Measurements from ENCODE around the gene CYP4F12.

DNA sequence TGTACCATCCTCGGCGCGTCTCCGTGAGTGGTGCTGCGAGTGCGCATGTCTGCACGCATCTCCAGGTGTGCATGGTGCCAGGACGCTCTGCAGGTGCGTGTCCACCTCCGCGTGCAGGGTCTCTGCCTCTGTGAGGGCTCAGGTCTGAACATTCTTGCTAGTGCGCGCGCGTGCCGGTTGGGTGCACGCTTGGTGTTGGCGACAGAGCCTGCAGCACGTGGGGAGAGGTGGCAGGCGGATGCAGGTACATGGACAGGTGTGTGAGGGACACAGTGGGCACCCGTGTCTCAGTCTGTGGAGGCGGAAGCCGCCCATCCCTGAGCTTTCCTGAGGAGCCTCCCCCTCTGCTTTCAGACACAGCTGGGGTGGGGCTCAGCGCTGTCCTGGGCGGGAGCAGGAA, 50.1 kb downstream of the CYP4F12 start:
- TF ChIP-seq, protein P1, sequence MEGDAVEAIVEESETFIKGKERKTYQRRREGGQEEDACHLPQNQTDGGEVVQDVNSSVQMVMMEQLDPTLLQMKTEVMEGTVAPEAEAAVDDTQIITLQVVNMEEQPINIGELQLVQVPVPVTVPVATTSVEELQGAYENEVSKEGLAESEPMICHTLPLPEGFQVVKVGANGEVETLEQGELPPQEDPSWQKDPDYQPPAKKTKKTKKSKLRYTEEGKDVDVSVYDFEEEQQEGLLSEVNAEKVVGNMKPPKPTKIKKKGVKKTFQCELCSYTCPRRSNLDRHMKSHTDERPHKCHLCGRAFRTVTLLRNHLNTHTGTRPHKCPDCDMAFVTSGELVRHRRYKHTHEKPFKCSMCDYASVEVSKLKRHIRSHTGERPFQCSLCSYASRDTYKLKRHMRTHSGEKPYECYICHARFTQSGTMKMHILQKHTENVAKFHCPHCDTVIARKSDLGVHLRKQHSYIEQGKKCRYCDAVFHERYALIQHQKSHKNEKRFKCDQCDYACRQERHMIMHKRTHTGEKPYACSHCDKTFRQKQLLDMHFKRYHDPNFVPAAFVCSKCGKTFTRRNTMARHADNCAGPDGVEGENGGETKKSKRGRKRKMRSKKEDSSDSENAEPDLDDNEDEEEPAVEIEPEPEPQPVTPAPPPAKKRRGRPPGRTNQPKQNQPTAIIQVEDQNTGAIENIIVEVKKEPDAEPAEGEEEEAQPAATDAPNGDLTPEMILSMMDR (conservative IDR thresholded peaks at IDR 0.05): no peak
- no peak for TF ChIP-seq EZH2 (IDR thresholded peaks at IDR 0.05; ENCODE audit: low read depth)

Measured in PC-9 (cell line).